Measurements from ENCODE around the gene MGRN1. TPM values are rescaled to one million over a fixed set of nuclear protein-coding genes. Genes with fewer than 3 reads are reported as not detected.

The MGRN1 gene
- total RNA-seq, 1 experiment from 2014 or later: 72.3 TPM

DNA sequence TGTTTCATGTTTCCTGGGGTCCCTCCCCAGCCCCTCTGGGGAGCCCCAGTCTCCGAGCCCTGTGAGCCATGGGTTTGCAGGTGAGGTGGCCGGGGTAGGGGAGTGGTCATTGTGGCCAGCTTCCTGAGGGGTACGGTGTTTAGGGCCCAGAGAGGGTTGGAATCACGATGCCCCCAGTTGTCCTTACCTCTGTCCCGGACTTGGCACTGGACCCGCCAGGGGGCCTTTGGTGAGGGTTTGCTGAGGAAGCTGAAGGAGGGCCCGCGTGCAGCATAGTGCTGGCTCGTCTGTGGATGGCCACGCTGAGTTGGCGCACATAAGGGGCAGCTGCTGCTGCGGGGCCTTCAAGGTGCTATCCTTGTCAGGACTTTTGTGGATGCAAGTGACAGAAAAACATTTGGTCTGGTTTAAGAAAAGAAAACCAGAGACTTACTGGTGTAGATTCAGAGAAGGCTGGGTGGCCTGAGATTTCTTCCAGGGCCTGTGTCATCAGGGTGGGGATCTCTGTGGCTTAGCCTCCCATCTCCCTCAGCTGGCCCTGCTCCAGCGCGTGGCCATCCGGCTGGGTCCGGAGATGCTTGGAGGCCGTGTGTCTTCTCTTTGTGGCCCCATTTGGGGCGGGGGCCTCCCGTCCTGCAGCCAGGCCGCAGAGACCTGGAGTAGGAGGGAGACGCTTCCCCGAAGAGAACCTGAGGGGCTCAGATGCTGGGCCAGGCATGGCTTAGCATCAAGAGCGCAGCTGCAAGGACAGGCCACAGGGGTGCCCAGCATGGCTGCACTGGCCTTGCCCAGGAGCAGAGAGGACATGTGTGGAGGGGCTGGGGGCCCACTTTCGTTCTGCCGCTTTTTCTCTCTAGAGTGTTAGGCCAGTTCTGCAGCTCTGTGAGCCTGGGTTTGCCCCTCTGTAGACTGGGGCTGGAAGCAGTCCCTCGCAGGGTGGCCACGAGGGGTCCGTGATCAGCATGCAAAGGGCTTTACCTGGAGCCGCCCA is 35.0 kb downstream of the MGRN1 start:
- intact Hi-C loops (cut with micrococcal nuclease; ENCODE audit: unreplicated experiment): no loop called here
- Histone ChIP-seq H3K4me1 (peaks cover 14% of the 10 kb centered on the region), H3K36me3 (ENCODE audit: control insufficient read depth, insufficient read depth, low read length) (peaks cover 2% of the 10 kb centered on the region; the same call in 1 of the 2 replicates), H3K27me3 (replicated peaks; ENCODE audit: control insufficient read depth, insufficient read depth, low read length) (no peaks in the 10 kb centered on the region), H3K9me3 (no peaks in the 10 kb centered on the region), H3K4me3 (ENCODE audit: low read depth, low read length) (no peak overlapping the region)
- Mint-ChIP-seq H3K4me1 (ENCODE audit: low read depth, unreplicated experiment) (peaks cover 1% of the 10 kb centered on the region), H3K9me3 (ENCODE audit: unreplicated experiment) (no peaks in the 10 kb centered on the region), H3K27ac (ENCODE audit: unreplicated experiment) (no peak overlapping the region), H3K36me3 (ENCODE audit: insufficient read depth, unreplicated experiment) (peaks cover 27% of the 10 kb centered on the region), H3K4me3 (ENCODE audit: unreplicated experiment) (no peak overlapping the region), H3K27me3 (ENCODE audit: insufficient read depth, unreplicated experiment) (no peaks in the 10 kb centered on the region)
- POLR2A ChIA-PET: no interaction called here
- no TSS peak for BruUV-seq (replicated peaks)
- DNase-seq: no peak
- CTCF ChIA-PET: no interaction called here
- TF ChIP-seq, protein P1, sequence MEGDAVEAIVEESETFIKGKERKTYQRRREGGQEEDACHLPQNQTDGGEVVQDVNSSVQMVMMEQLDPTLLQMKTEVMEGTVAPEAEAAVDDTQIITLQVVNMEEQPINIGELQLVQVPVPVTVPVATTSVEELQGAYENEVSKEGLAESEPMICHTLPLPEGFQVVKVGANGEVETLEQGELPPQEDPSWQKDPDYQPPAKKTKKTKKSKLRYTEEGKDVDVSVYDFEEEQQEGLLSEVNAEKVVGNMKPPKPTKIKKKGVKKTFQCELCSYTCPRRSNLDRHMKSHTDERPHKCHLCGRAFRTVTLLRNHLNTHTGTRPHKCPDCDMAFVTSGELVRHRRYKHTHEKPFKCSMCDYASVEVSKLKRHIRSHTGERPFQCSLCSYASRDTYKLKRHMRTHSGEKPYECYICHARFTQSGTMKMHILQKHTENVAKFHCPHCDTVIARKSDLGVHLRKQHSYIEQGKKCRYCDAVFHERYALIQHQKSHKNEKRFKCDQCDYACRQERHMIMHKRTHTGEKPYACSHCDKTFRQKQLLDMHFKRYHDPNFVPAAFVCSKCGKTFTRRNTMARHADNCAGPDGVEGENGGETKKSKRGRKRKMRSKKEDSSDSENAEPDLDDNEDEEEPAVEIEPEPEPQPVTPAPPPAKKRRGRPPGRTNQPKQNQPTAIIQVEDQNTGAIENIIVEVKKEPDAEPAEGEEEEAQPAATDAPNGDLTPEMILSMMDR (IDR thresholded peaks at IDR 0.05; ENCODE audit: insufficient read depth in 1 of 2, low read depth in 1 of 2, low read length in 1 of 2, severe bottlenecking in 1 of 2, unreplicated experiment in 1 of 2): no peak

DNA sequence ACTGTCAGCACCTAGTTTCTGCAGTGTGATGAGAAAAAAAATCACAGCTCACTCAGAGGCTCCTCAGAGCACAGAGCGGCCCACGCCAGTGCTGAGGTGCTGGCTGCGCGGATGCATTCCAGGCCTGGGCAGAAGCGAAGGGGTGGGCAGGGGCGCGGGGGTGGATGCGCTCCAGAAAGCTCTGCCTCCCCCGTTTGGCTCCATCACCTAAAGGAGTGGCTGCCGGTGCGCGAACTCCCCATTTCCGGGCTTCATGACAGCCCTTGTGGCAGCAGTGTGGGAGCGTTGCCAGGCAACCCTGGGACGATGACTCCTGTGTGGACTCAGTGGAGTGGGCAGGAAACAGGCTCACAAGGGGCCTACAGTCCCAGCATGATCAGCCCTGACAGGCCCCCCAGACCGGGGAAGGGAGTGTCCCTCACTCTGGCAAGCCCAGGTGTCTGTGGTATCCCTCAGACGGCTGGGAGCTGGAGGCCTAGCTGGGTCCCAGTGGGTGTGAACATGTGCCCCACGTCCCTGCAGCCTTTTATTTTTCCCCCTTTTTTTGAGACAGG is 35.9 kb downstream of the MGRN1 start:
- intact Hi-C loops (cut with micrococcal nuclease; ENCODE audit: unreplicated experiment): no loop called here
- Histone ChIP-seq H3K36me3 (ENCODE audit: control insufficient read depth, insufficient read depth, low read length) (peaks cover 2% of the 10 kb centered on the region; the same call in 1 of the 2 replicates), H3K9me3 (no peaks in the 10 kb centered on the region), H3K27me3 (replicated peaks; ENCODE audit: control insufficient read depth, insufficient read depth, low read length) (no peaks in the 10 kb centered on the region), H3K4me3 (ENCODE audit: low read depth, low read length) (no peak overlapping the region), H3K4me1 (peaks cover 13% of the 10 kb centered on the region; the same call in 1 of the 2 replicates)
- no peak for DNase-seq
- TF ChIP-seq, protein P1 (IDR thresholded peaks at IDR 0.05; ENCODE audit: insufficient read depth in 1 of 2, low read depth in 1 of 2, low read length in 1 of 2, severe bottlenecking in 1 of 2, unreplicated experiment in 1 of 2): no peak
- Mint-ChIP-seq H3K4me1 (ENCODE audit: low read depth, unreplicated experiment) (no peaks in the 10 kb centered on the region), H3K9me3 (ENCODE audit: unreplicated experiment) (no peaks in the 10 kb centered on the region), H3K36me3 (ENCODE audit: insufficient read depth, unreplicated experiment) (peaks cover 30% of the 10 kb centered on the region), H3K27ac (ENCODE audit: unreplicated experiment) (no peak overlapping the region), H3K27me3 (ENCODE audit: insufficient read depth, unreplicated experiment) (no peaks in the 10 kb centered on the region), H3K4me3 (ENCODE audit: unreplicated experiment) (no peak overlapping the region)
- ChIA-PET POLR2A (no interaction called here), CTCF (no interaction called here)
- no TSS peak for BruUV-seq (replicated peaks)

DNA sequence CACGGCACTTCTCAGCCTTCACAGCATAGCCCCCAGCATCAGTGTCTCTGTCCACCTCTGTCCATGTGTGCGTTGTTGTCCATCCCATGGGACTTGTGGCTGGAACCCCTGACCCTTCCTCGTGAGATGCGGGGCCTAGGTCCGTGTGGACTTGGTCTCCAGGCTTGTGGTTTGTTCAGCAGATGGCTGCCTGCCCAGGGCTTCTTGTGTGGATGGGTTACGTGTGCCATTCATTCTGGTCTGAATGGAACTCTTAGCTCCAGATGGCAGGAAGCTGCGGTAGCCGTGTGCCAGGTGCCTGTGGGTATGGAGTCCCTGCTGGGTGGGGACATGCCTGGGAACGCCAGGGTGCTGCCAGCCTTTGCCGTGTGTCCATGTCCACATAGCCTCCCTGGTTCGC is 37.0 kb downstream of the MGRN1 start:
- TF ChIP-seq, protein P1 (IDR thresholded peaks at IDR 0.05; ENCODE audit: insufficient read depth in 1 of 2, low read depth in 1 of 2, low read length in 1 of 2, severe bottlenecking in 1 of 2, unreplicated experiment in 1 of 2): no peak
- H3K4me1 Mint-ChIP-seq (ENCODE audit: low read depth, unreplicated experiment): no peaks in the 10 kb centered on the region
- ChIA-PET CTCF (no interaction called here), POLR2A (no interaction called here)
- H3K27ac Mint-ChIP-seq (ENCODE audit: unreplicated experiment): no peak overlapping the region
- no peaks in the 10 kb centered on the region for H3K9me3 Mint-ChIP-seq (ENCODE audit: unreplicated experiment)
- Histone ChIP-seq H3K36me3 (ENCODE audit: control insufficient read depth, insufficient read depth, low read length) (peaks cover 2% of the 10 kb centered on the region; the same call in 1 of the 2 replicates), H3K4me1 (peaks cover 13% of the 10 kb centered on the region; the same call in 1 of the 2 replicates), H3K27me3 (replicated peaks; ENCODE audit: control insufficient read depth, insufficient read depth, low read length) (no peaks in the 10 kb centered on the region), H3K9me3 (no peaks in the 10 kb centered on the region), H3K4me3 (ENCODE audit: low read depth, low read length) (no peak overlapping the region)
- no peaks in the 10 kb centered on the region for H3K27me3 Mint-ChIP-seq (ENCODE audit: insufficient read depth, unreplicated experiment)
- no peak for DNase-seq
- H3K36me3 Mint-ChIP-seq (ENCODE audit: insufficient read depth, unreplicated experiment): peaks cover 28% of the 10 kb centered on the region
- intact Hi-C loops (cut with micrococcal nuclease; ENCODE audit: unreplicated experiment): no loop called here
- no peak overlapping the region for H3K4me3 Mint-ChIP-seq (ENCODE audit: unreplicated experiment)
- BruUV-seq (replicated peaks): no TSS peak
